ENCODE measurements around the gene LIN54. TPM values are rescaled to one million over a fixed set of nuclear protein-coding genes. Genes with fewer than 3 reads are reported as not detected.

Gene LIN54
- total RNA-seq, 1 donor from 2014 or later = 11.1 TPM

GRCh38 chr4:82899374-82900065 lies 111.1 kb downstream of the LIN54 start:
- peaks cover 66% of the 10 kb centered on the region for H3K79me2 ChIP-seq (ENCODE audit: insufficient read depth, low read length)
- H3K4me1 Mint-ChIP-seq (ENCODE audit: low read depth, unreplicated experiment) = peaks cover 6% of the 10 kb centered on the region
- peak overlapping the region; percentile 93 for H3K4me3 ChIP-seq (ENCODE audit: insufficient read depth, low read depth, low read length)
- H3K9ac ChIP-seq (ENCODE audit: low read length) = peak overlapping the region; percentile 97
- peak overlapping the region; percentile 99 for H3K27ac ChIP-seq (ENCODE audit: low read depth, low read length)
- H3K27ac Mint-ChIP-seq (ENCODE audit: unreplicated experiment) = no peak overlapping the region
- peaks cover 10% of the 10 kb centered on the region for H4K20me1 ChIP-seq (ENCODE audit: insufficient read depth, low read length)
- H3K4me1 ChIP-seq (ENCODE audit: insufficient read depth, low read length) = peaks cover 14% of the 10 kb centered on the region
- TF ChIP-seq CTCF (IDR thresholded peaks at IDR 0.05; ENCODE audit: insufficient read depth, low read depth, low read length) (no peak), EZH2 (IDR thresholded peaks at IDR 0.05; ENCODE audit: insufficient read depth, low read length) (no peak)
- no peaks in the 10 kb centered on the region for H3K27me3 ChIP-seq (ENCODE audit: insufficient read depth, low read length)
- H3K27me3 Mint-ChIP-seq (ENCODE audit: low read depth, unreplicated experiment) = no peaks in the 10 kb centered on the region
- FAIRE-seq = no peak
- H3K9me3 ChIP-seq (ENCODE audit: insufficient read depth, low read depth, low read length) = no peaks in the 10 kb centered on the region
- H3K9me3 Mint-ChIP-seq (ENCODE audit: unreplicated experiment) = no peaks in the 10 kb centered on the region
- H3K4me2 ChIP-seq (ENCODE audit: low read length) = peak overlapping the region; percentile 93
- no peak for DNase-seq (ENCODE audit: low read depth)
- H3K36me3 ChIP-seq (ENCODE audit: insufficient read depth, low read length) = peaks cover 3% of the 10 kb centered on the region
- no peak overlapping the region for H3K4me3 Mint-ChIP-seq (ENCODE audit: unreplicated experiment)
- peaks cover 6% of the 10 kb centered on the region for H3K36me3 Mint-ChIP-seq (ENCODE audit: low read depth, unreplicated experiment)
- no peak overlapping the region for H2AFZ ChIP-seq (ENCODE audit: low read depth, low read length)

DNA sequence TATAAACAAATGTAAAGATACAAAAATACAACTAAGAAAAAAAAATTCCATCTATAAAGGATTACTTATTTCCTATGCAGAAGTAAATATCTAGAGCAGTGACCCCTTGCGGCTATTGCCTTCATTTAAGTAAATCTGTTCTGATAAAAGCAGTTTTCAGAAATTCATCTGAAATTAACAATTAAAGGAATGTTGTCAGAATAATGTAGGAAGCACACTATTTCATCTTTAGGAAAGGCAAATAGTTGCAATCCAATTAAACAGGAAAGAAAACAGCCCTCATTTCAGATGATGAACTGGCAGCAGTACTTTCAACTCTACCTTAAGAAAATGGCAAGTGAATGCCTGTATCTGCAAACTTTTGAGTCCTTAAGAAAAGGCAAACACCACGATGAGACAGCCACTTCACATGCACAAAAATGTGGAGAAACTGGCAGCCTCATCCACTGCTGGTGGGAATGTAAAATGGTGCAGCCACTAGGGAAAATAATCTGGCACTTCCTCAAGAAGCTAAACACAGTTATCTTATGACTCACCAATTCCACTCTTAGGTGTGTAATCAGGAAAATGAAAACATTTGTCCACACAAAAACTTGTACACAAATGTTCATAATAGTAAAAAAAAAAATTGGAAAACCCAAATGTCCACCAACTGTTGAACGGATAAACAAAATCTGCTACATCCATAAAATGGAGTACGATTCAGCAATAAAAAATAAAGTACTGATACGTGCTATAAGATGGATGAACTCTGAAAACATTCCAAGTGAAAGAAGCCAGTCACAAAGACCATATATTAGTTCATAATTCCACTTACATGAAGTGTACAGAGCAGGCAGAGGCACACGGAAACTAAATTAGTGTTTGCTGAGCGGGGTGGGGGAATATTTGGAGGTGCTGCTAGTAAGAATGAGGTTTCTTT lies 112.0 kb downstream of the LIN54 start:
- H2AFZ ChIP-seq (ENCODE audit: low read depth, low read length) = no peak overlapping the region
- DNase-seq (ENCODE audit: low read depth) (peak; percentile 92), FAIRE-seq (peak; percentile 76)
- H3K9me3 Mint-ChIP-seq (ENCODE audit: unreplicated experiment) = no peaks in the 10 kb centered on the region
- H3K27me3 ChIP-seq (ENCODE audit: insufficient read depth, low read length) = no peaks in the 10 kb centered on the region
- TF ChIP-seq EZH2 (IDR thresholded peaks at IDR 0.05; ENCODE audit: insufficient read depth, low read length) (no peak), CTCF (IDR thresholded peaks at IDR 0.05; ENCODE audit: insufficient read depth, low read depth, low read length) (peak; percentile 24)
- peaks cover 11% of the 10 kb centered on the region for H3K4me1 Mint-ChIP-seq (ENCODE audit: low read depth, unreplicated experiment)
- no peaks in the 10 kb centered on the region for H3K27me3 Mint-ChIP-seq (ENCODE audit: low read depth, unreplicated experiment)
- peaks cover 76% of the 10 kb centered on the region for H3K79me2 ChIP-seq (ENCODE audit: insufficient read depth, low read length)
- peak overlapping the region; percentile 97 for H3K9ac ChIP-seq (ENCODE audit: low read length)
- peaks cover 12% of the 10 kb centered on the region for H3K36me3 ChIP-seq (ENCODE audit: insufficient read depth, low read length)
- H3K27ac Mint-ChIP-seq (ENCODE audit: unreplicated experiment) = no peak overlapping the region
- peaks cover 14% of the 10 kb centered on the region for H3K4me1 ChIP-seq (ENCODE audit: insufficient read depth, low read length)
- peak overlapping the region; percentile 99 for H3K27ac ChIP-seq (ENCODE audit: low read depth, low read length)
- peak overlapping the region; percentile 93 for H3K4me3 ChIP-seq (ENCODE audit: insufficient read depth, low read depth, low read length)
- peaks cover 10% of the 10 kb centered on the region for H4K20me1 ChIP-seq (ENCODE audit: insufficient read depth, low read length)
- peaks cover 7% of the 10 kb centered on the region for H3K36me3 Mint-ChIP-seq (ENCODE audit: low read depth, unreplicated experiment)
- H3K4me3 Mint-ChIP-seq (ENCODE audit: unreplicated experiment) = no peak overlapping the region
- peak overlapping the region; percentile 93 for H3K4me2 ChIP-seq (ENCODE audit: low read length)
- no peaks in the 10 kb centered on the region for H3K9me3 ChIP-seq (ENCODE audit: insufficient read depth, low read depth, low read length)

Measured in astrocyte (in vitro differentiated cells and primary cell).